ENCODE results near the gene AP1G2.

DNA sequence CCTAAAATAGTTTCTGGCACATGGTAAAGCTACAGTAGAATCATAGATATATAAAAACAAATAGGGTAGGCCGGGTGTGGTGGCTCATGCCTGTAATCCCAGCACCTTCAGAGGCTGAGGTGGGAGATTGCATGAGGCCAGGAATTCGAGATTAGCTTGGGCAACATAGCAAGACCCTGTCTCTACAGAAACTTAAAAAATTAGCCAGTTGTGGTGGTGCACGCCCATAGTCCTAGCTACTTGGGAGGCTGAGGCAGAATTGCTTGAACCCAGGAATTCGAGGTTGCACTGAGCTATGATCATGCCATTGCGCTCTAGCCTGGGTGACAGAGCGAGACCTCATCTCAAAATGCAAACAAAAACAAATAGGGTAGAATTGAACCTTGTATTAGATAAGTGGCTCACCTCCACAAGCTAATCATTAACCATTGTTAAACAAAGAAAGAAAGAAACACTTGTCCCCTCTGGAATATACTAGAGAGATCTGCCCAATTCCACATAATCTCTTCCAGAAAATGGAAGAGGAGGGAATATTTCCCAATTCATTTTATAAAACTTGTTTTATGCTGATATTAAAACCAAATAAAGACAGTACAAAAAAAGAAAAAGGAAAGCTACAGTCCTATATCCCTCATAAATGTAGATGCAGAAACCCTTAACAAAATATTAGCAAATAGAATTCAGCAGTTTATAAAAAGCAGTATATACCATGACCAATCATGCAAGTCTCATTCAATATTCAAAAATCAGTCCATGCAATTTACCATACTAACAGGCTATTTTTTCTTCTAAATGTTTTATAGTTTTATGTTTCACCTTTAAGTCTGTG lies 45.9 kb upstream of the AP1G2 start:
- no peak for TF ChIP-seq CTCF (IDR thresholded peaks at IDR 0.05)
- TF ChIP-seq EP300 (IDR thresholded peaks at IDR 0.05): no peak

All from esophagus muscularis mucosa (tissue), 3 donors.